Caco-2 (cell line): ENCODE measurements around the gene EFTUD2. TPM values are rescaled to one million over a fixed set of nuclear protein-coding genes. Genes with fewer than 3 reads are reported as not detected.

Source experiments
- BruUV-seq: library from RNA; stranded (reverse); fragments of 400-500 nt; replicated peaks from 2 replicates; lab custom pipeline; 2021; lab: Mats Ljungman, UMichigan
- CTCF ChIA-PET: fragments of 300-600 bp; sonication (Branson Sonifier 250); formaldehyde crosslinking; loops from one replicate; lab custom pipeline; 2022; ENCODE audit warnings: antibody characterized with exemption; lab: Charles Lee
- POLR2A ChIA-PET: fragments of 300-600 bp; sonication (Branson Sonifier 250); formaldehyde crosslinking; loops from one replicate; lab custom pipeline; 2022; ENCODE audit warnings: antibody characterized with exemption; lab: Charles Lee
- DNase-seq, 2 experiments: peaks; one replicate each; pipeline versions ENCODE4 v3.0.0 to v3.0.0-alpha.2; 2020 to 2022
- H3K27me3 ChIP-seq: replicated peaks from 2 replicates; pipeline ENCODE4 v1.6.0; 2011; ENCODE audit warnings: low read length; ENCODE audit not compliant: control insufficient read depth, insufficient read depth
- H3K36me3 ChIP-seq: 2 replicates; pipeline ENCODE4 v1.5.1; 2011; ENCODE audit warnings: low read length; ENCODE audit not compliant: control insufficient read depth, insufficient read depth
- H3K4me1 ChIP-seq: fragments of 250-450 bp; sonication (Bioruptor Pico); 2 replicates; pipeline ENCODE4 v1.5.1; 2020; ENCODE audit warnings: mild to moderate bottlenecking
- H3K4me3 ChIP-seq: 2 replicates; pipeline ENCODE4 v1.5.1; 2011; ENCODE audit warnings: low read depth, mild to moderate bottlenecking, control low read depth, low read length
- H3K9me3 ChIP-seq: fragments of 250-450 bp; sonication (Bioruptor Pico); 2 replicates; pipeline ENCODE4 v1.5.1; 2020; ENCODE audit warnings: mild to moderate bottlenecking, moderate library complexity
- H3K27ac Mint-ChIP-seq: one replicate; pipeline ENCODE4 v1.8.0; 2022; ENCODE audit warnings: mixed read lengths; ENCODE audit not compliant: unreplicated experiment
- H3K27me3 Mint-ChIP-seq: one replicate; pipeline ENCODE4 v1.8.0; 2022; ENCODE audit warnings: mixed read lengths; ENCODE audit not compliant: insufficient read depth, unreplicated experiment
- H3K36me3 Mint-ChIP-seq: one replicate; pipeline ENCODE4 v1.8.0; 2022; ENCODE audit warnings: mild to moderate bottlenecking, mixed read lengths; ENCODE audit not compliant: insufficient read depth, unreplicated experiment
- H3K4me1 Mint-ChIP-seq: one replicate; pipeline ENCODE4 v1.8.0; 2022; ENCODE audit warnings: low read depth, mixed read lengths; ENCODE audit not compliant: unreplicated experiment
- H3K4me3 Mint-ChIP-seq: one replicate; pipeline ENCODE4 v1.8.0; 2022; ENCODE audit warnings: mild to moderate bottlenecking, moderate library complexity, mixed read lengths; ENCODE audit not compliant: unreplicated experiment
- H3K9me3 Mint-ChIP-seq: one replicate; pipeline ENCODE4 v1.8.0; 2022; ENCODE audit warnings: mixed read lengths; ENCODE audit not compliant: unreplicated experiment
- CTCF ChIP-seq, 2 experiments: fragments of 200-600 bp in 1 of 2; IDR thresholded peaks; 1 replicate in 1 of 2; 2 replicates in 1 of 2; pipeline versions ENCODE4 v1.5.1 to v1.8.0; 2011 to 2022; ENCODE audit warnings: antibody characterized with exemption in 1 of 2, control low read depth in 1 of 2, inconsistent platforms in 1 of 2, low read depth in 1 of 2, low read length in 1 of 2, mild to moderate bottlenecking in 1 of 2, moderate library complexity in 1 of 2; ENCODE audit not compliant: insufficient read depth in 1 of 2, severe bottlenecking in 1 of 2, unreplicated experiment in 1 of 2
- intact Hi-C: fragments of 100-400 bp; cut with micrococcal nuclease; formaldehyde crosslinking; loops from one replicate; pipeline ENCODE4 v1.10.0; 2022; ENCODE audit not compliant: unreplicated experiment
- total RNA-seq: library from RNA; stranded (reverse); gene quantifications from 2 replicates; pipeline ENCODE4 v1.2.3, GENCODE V29; 2022

Gene EFTUD2
- total RNA-seq, 1 experiment from 2014 or later: 175 TPM

- Histone ChIP-seq H3K9me3 (no peaks in the 10 kb centered on the region), H3K4me3 (no peak overlapping the region), H3K27me3 (no peaks in the 10 kb centered on the region), H3K36me3 (peaks cover 3% of the 10 kb centered on the region; the same call in 1 of the 2 replicates), H3K4me1 (no peaks in the 10 kb centered on the region)
- BruUV-seq: no TSS peak
- Mint-ChIP-seq H3K4me3 (no peak overlapping the region), H3K27me3 (no peaks in the 10 kb centered on the region), H3K9me3 (no peaks in the 10 kb centered on the region), H3K36me3 (peaks cover 78% of the 10 kb centered on the region), H3K4me1 (no peaks in the 10 kb centered on the region), H3K27ac (no peak overlapping the region)
- intact Hi-C loops: no loop called here
- CTCF ChIA-PET: interaction anchor here (3.3 kb wide), 1 partner anchor 83 kb away, joined by 14 read pairs; no protein-coding TSS in a partner anchor
- POLR2A ChIA-PET: no interaction called here
- DNase-seq: no peak
- TF ChIP-seq CTCF (IDR thresholded peaks at IDR 0.05; ENCODE audit: insufficient read depth in 1 of 2, low read depth in 1 of 2, low read length in 1 of 2, severe bottlenecking in 1 of 2, unreplicated experiment in 1 of 2): no peak
Measured at GRCh38 chr17:44862278-44862914, 36.8 kb downstream of the EFTUD2 start.

- Histone ChIP-seq H3K4me1 (no peaks in the 10 kb centered on the region), H3K36me3 (peaks cover 3% of the 10 kb centered on the region; the same call in 1 of the 2 replicates), H3K9me3 (no peaks in the 10 kb centered on the region), H3K4me3 (no peak overlapping the region), H3K27me3 (no peaks in the 10 kb centered on the region)
- DNase-seq: no peak
- TF ChIP-seq CTCF (IDR thresholded peaks at IDR 0.05; ENCODE audit: insufficient read depth in 1 of 2, low read depth in 1 of 2, low read length in 1 of 2, severe bottlenecking in 1 of 2, unreplicated experiment in 1 of 2): no peak
- POLR2A ChIA-PET: no interaction called here
- Mint-ChIP-seq H3K4me1 (no peaks in the 10 kb centered on the region), H3K27me3 (no peaks in the 10 kb centered on the region), H3K9me3 (no peaks in the 10 kb centered on the region), H3K27ac (no peak overlapping the region), H3K36me3 (peaks cover 94% of the 10 kb centered on the region), H3K4me3 (no peak overlapping the region)
- intact Hi-C loops: no loop called here
- CTCF ChIA-PET: no interaction called here
- no TSS peak for BruUV-seq
Measured at GRCh38 chr17:44859701-44860100, 39.5 kb downstream of the EFTUD2 start.

- H3K36me3 Mint-ChIP-seq: peaks cover 82% of the 10 kb centered on the region
- H3K9me3 Mint-ChIP-seq: no peaks in the 10 kb centered on the region
- intact Hi-C loops: no loop called here
- H3K4me1 Mint-ChIP-seq: no peaks in the 10 kb centered on the region
- no peak for DNase-seq
- POLR2A ChIA-PET: no interaction called here
- Histone ChIP-seq H3K36me3 (peaks cover 2% of the 10 kb centered on the region), H3K4me1 (no peaks in the 10 kb centered on the region), H3K9me3 (no peaks in the 10 kb centered on the region), H3K27me3 (no peaks in the 10 kb centered on the region), H3K4me3 (no peak overlapping the region)
- TF ChIP-seq CTCF (IDR thresholded peaks at IDR 0.05; ENCODE audit: insufficient read depth in 1 of 2, low read depth in 1 of 2, low read length in 1 of 2, severe bottlenecking in 1 of 2, unreplicated experiment in 1 of 2): no peak
- no peaks in the 10 kb centered on the region for H3K27me3 Mint-ChIP-seq
- BruUV-seq: no TSS peak
- H3K4me3 Mint-ChIP-seq: no peak overlapping the region
- no peak overlapping the region for H3K27ac Mint-ChIP-seq
- CTCF ChIA-PET: interaction anchor here (0.6 kb wide), 1 partner anchor 14 kb away, joined by 4 read pairs; no protein-coding TSS in a partner anchor
Measured at GRCh38 chr17:44854192-44854591, 45.1 kb downstream of the EFTUD2 start.
